SK-N-SH treated with all-trans-retinoic acid at 6 μM for 48 hours (cell line): ENCODE data around the gene ELMO1.

ENCODE experiments used
- ATAC-seq: fragments of 200-7000 bp; cut with Tn5 transposase; 3 replicates; pipeline ENCODE4 v1.9.1; 2020; ENCODE audit warnings: mild to moderate bottlenecking, moderate library complexity
- ARNTL ChIP-seq: fragments of 450-650 bp; formaldehyde crosslinking; IDR thresholded peaks from 2 replicates; pipeline ENCODE4 v1.5.0; 2020; ENCODE audit warnings: low read depth, mild to moderate bottlenecking, moderate library complexity, borderline replicate concordance
- BACH2 ChIP-seq: fragments of 250-450 bp; sonication (Bioruptor Pico); IDR thresholded peaks from 2 replicates; pipeline ENCODE4 v1.9.0; 2021; ENCODE audit warnings: mild to moderate bottlenecking, borderline replicate concordance
- CREB5 ChIP-seq: fragments of 250-450 bp; sonication (Bioruptor Pico); IDR thresholded peaks from 2 replicates; pipeline ENCODE4 v1.5.1; 2020; ENCODE audit warnings: low read depth, mild to moderate bottlenecking, moderate library complexity
- ESRRG ChIP-seq: fragments of 250-450 bp; sonication (Bioruptor Pico); IDR thresholded peaks from 2 replicates; pipeline ENCODE4 v1.6.1; 2021; ENCODE audit warnings: mild to moderate bottlenecking
- GLIS3 ChIP-seq: fragments of 250-450 bp; sonication (Bioruptor Pico); IDR thresholded peaks from 2 replicates; pipeline ENCODE4 v1.5.0; 2020; ENCODE audit warnings: mild to moderate bottlenecking, moderate library complexity
- ISL1 ChIP-seq: fragments of 250-450 bp; sonication (Bioruptor Pico); IDR thresholded peaks from 2 replicates; pipeline ENCODE4 v2.1.2; 2022; ENCODE audit warnings: mild to moderate bottlenecking, moderate library complexity
- OSR1 ChIP-seq: fragments of 250-450 bp; sonication (Bioruptor Pico); IDR thresholded peaks from 2 replicates; pipeline ENCODE4 v1.8.0; 2022; ENCODE audit warnings: moderate library complexity, mild to moderate bottlenecking, inconsistent platforms
- PATZ1 ChIP-seq: fragments of 250-450 bp; sonication (Bioruptor Pico); IDR thresholded peaks from 2 replicates; pipeline ENCODE4 v1.8.0; 2020; ENCODE audit warnings: mild to moderate bottlenecking, moderate library complexity, borderline replicate concordance
- POU6F1 ChIP-seq: fragments of 250-450 bp; sonication (Bioruptor Pico); IDR thresholded peaks from 2 replicates; pipeline ENCODE4 v1.8.0; 2021; ENCODE audit warnings: low read depth, mild to moderate bottlenecking, moderate library complexity, borderline replicate concordance
- PPARA ChIP-seq: fragments of 250-450 bp; sonication (Bioruptor Pico); IDR thresholded peaks from 2 replicates; pipeline ENCODE4 v1.5.0; 2020; ENCODE audit warnings: mild to moderate bottlenecking, borderline replicate concordance
- RARB ChIP-seq: fragments of 250-450 bp; sonication (Bioruptor Pico); IDR thresholded peaks from 2 replicates; pipeline ENCODE4 v1.8.0; 2021; ENCODE audit warnings: mild to moderate bottlenecking, moderate library complexity
- SNAI2 ChIP-seq: fragments of 250-450 bp; sonication (Bioruptor Pico); IDR thresholded peaks from 2 replicates; pipeline ENCODE4 v1.5.0; 2020; ENCODE audit warnings: mild to moderate bottlenecking, moderate library complexity
- TCF4 ChIP-seq: fragments of 250-450 bp; sonication (Bioruptor Pico); IDR thresholded peaks from 2 replicates; pipeline ENCODE4 v1.8.0; 2021; ENCODE audit warnings: mild to moderate bottlenecking, moderate library complexity, borderline replicate concordance
- TOX ChIP-seq: fragments of 250-450 bp; sonication (Bioruptor Pico); IDR thresholded peaks from 2 replicates; pipeline ENCODE4 v1.8.0; 2021; ENCODE audit warnings: mild to moderate bottlenecking, moderate library complexity, borderline replicate concordance
- TSHZ2 ChIP-seq: fragments of 250-450 bp; sonication (Bioruptor Pico); IDR thresholded peaks from 2 replicates; pipeline ENCODE4 v1.5.0; 2020; ENCODE audit warnings: mild to moderate bottlenecking, moderate library complexity
- ZC3H10 ChIP-seq: fragments of 250-450 bp; sonication (Bioruptor Pico); IDR thresholded peaks from 2 replicates; pipeline ENCODE4 v1.5.1; 2021; ENCODE audit warnings: mild to moderate bottlenecking, moderate library complexity
- ZFP30 ChIP-seq: fragments of 450-650 bp; formaldehyde crosslinking; IDR thresholded peaks from 2 replicates; pipeline ENCODE4 v1.5.0; 2022; ENCODE audit warnings: mild to moderate bottlenecking, moderate library complexity
- ZNF565 ChIP-seq: fragments of 450-650 bp; formaldehyde crosslinking; conservative IDR thresholded peaks from 2 replicates; pipeline ENCODE4 v1.5.0; 2020; ENCODE audit warnings: low read depth, mild to moderate bottlenecking, moderate library complexity
- ZNF70 ChIP-seq: fragments of 450-650 bp; formaldehyde crosslinking; IDR thresholded peaks from 2 replicates; pipeline ENCODE4 v1.5.0; 2020; ENCODE audit warnings: mild to moderate bottlenecking, moderate library complexity
- ZNF8 ChIP-seq: fragments of 450-650 bp; formaldehyde crosslinking; IDR thresholded peaks from 2 replicates; pipeline ENCODE4 v1.5.0; 2020; ENCODE audit warnings: mild to moderate bottlenecking, moderate library complexity

ELMO1 gene

GRCh38 chr7:37287131-37287855 lies 161.4 kb downstream of the ELMO1 start:
- TF ChIP-seq SNAI2 (CRISPR knock-in tag): 0 out of 2 replicates have a peak, but pooled peaks have one; percentile 37
- TF ChIP-seq ARNTL (CRISPR knock-in tag): no peak
- TF ChIP-seq, all 23 proteins: peak for 1
- ATAC-seq: no peak

- no peak for ATAC-seq
Observed at GRCh38 chr7:37286454-37286832, 162.2 kb downstream of the ELMO1 start.

GRCh38 chr7:37285706-37286453 lies 162.8 kb downstream of the ELMO1 start:
- TF ChIP-seq PPARA (CRISPR knock-in tag) (no peak), ZFP30 (CRISPR knock-in tag) (no peak), BACH2 (CRISPR knock-in tag) (no peak), POU6F1 (CRISPR knock-in tag) (no peak), OSR1 (CRISPR knock-in tag) (no peak), TSHZ2 (CRISPR knock-in tag) (no peak), TCF4 (CRISPR knock-in tag) (no peak), ZNF565 (CRISPR knock-in tag) (no peak), ZNF70 (CRISPR knock-in tag) (no peak), RARB (CRISPR knock-in tag) (no peak), ISL1 (no peak), PATZ1 (CRISPR knock-in tag) (no peak), TOX (CRISPR knock-in tag) (no peak), CREB5 (CRISPR knock-in tag) (no peak)
- no peak for ATAC-seq

More at GRCh38 chr7:37286454-37286832, 162.2 kb downstream of the ELMO1 start:
- TF ChIP-seq SNAI2 (CRISPR knock-in tag): no peak
- TF ChIP-seq GLIS3 (CRISPR knock-in tag): no peak
- TF ChIP-seq ZC3H10 (CRISPR knock-in tag): no peak
- TF ChIP-seq ARNTL (CRISPR knock-in tag): no peak
- no peak for TF ChIP-seq ZNF8 (CRISPR knock-in tag)
- no peak for TF ChIP-seq RARB (CRISPR knock-in tag)
- no peak for TF ChIP-seq ESRRG (CRISPR knock-in tag)
- TF ChIP-seq CREB5 (CRISPR knock-in tag): no peak
- no peak for TF ChIP-seq TCF4 (CRISPR knock-in tag)
- TF ChIP-seq OSR1 (CRISPR knock-in tag): no peak
- TF ChIP-seq PATZ1 (CRISPR knock-in tag): no peak
